B cell (primary cell): Measurements from ENCODE around the gene RNFT2. TPM values are rescaled to one million over a fixed set of nuclear protein-coding genes. Genes with fewer than 3 reads are reported as not detected.

Experiments
- ATAC-seq: fragments of 200-7000 bp; cut with Tn5 transposase; one replicate; pipeline ENCODE4 v1.10.0; 2021; ENCODE audit warnings: low read depth, mild to moderate bottlenecking, moderate number of reproducible peaks, moderate library complexity
- CTCF ChIA-PET: fragments of 350-600 bp; sonication (Branson Sonifier 250); formaldehyde crosslinking; loops from one replicate; lab custom pipeline; 2021; ENCODE audit warnings: antibody characterized with exemption, inconsistent platforms; lab: Charles Lee
- POLR2A ChIA-PET: fragments of 350-600 bp; sonication (Branson Sonifier 250); formaldehyde crosslinking; loops from one replicate; lab custom pipeline; 2021; ENCODE audit warnings: antibody characterized with exemption; lab: Charles Lee
- DNase-seq: peaks from one replicate; pipeline ENCODE4 v3.0.0; 2013
- H2AFZ ChIP-seq: 2 replicates; pipeline ENCODE4 v1.6.1; 2012; ENCODE audit warnings: mild to moderate bottlenecking, low read depth, low read length; ENCODE audit not compliant: insufficient read depth, poor library complexity, severe bottlenecking
- H3K27ac ChIP-seq, 2 donors: 1 replicate in 1 of 2; 2 replicates in 1 of 2; pipeline ENCODE4 v1.5.1; 2012 to 2013; ENCODE audit warnings: low read length in 2 of 2, mild to moderate bottlenecking in 2 of 2, moderate library complexity in 1 of 2
- H3K27me3 ChIP-seq, 4 experiments: fragments of 200-600 bp in 1 of 4; sonication (generic) in 1 of 4; replicated peaks in 1 of 4; 1 replicate in 2 of 4; 2 replicates in 2 of 4; pipeline versions ENCODE4 v1.6.1 to v1.7.0; 2013 to 2016; ENCODE audit warnings: low read length in 3 of 4, mild to moderate bottlenecking in 2 of 4, mixed read lengths in 1 of 4, moderate library complexity in 1 of 4; ENCODE audit not compliant: insufficient read depth in 4 of 4, control insufficient read depth in 3 of 4; ENCODE audit errors: control extremely low read depth in 1 of 4
- H3K36me3 ChIP-seq, 2 experiments: replicated peaks in 1 of 2; 1 replicate in 1 of 2; 2 replicates in 1 of 2; pipeline versions ENCODE4 v1.6.1 to v1.7.1; 2013; ENCODE audit warnings: low read length in 1 of 2; ENCODE audit not compliant: insufficient read depth in 2 of 2, control insufficient read depth in 1 of 2; ENCODE audit errors: control extremely low read depth in 1 of 2, extremely low read depth in 1 of 2
- H3K4me1 ChIP-seq, 2 donors: fragments of 200-600 bp in 1 of 2; sonication (generic) in 1 of 2; 1 replicate in 1 of 2; 2 replicates in 1 of 2; pipeline versions ENCODE4 v1.5.1 to v1.6.1; 2013 to 2017; ENCODE audit warnings: low read length in 2 of 2; ENCODE audit not compliant: control insufficient read depth in 2 of 2, insufficient read depth in 2 of 2
- H3K4me2 ChIP-seq: replicated peaks from 2 replicates; pipeline ENCODE3; 2012; ENCODE audit warnings: mild to moderate bottlenecking, low read depth, low read length; ENCODE audit not compliant: poor library complexity, severe bottlenecking
- H3K4me3 ChIP-seq, 5 experiments: fragments of 200-600 bp in 1 of 5; sonication (generic) in 1 of 5; 1 replicate in 3 of 5; 2 replicates in 2 of 5; pipeline versions ENCODE4 v1.5.1 to v1.7.0; 2011 to 2016; ENCODE audit warnings: low read length in 4 of 5, mild to moderate bottlenecking in 4 of 5, low read depth in 2 of 5, control low read depth in 1 of 5, moderate library complexity in 1 of 5; ENCODE audit not compliant: insufficient read depth in 1 of 5; ENCODE audit errors: control extremely low read depth in 1 of 5, extremely low read depth in 1 of 5
- H3K79me2 ChIP-seq: fragments of 200-600 bp; sonication (generic); one replicate; pipeline ENCODE4 v1.6.0; 2016; ENCODE audit warnings: low read length; ENCODE audit not compliant: control insufficient read depth, insufficient read depth
- H3K9ac ChIP-seq: fragments of 200-600 bp; sonication (generic); 2 replicates; pipeline ENCODE4 v1.6.1; 2017; ENCODE audit warnings: mild to moderate bottlenecking, low read length, moderate library complexity
- H3K9me3 ChIP-seq, 3 donors: one replicate each; pipeline versions ENCODE4 v1.6.1 to v1.7.1; 2013; ENCODE audit warnings: low read length in 2 of 3; ENCODE audit not compliant: control insufficient read depth in 2 of 3, insufficient read depth in 1 of 3; ENCODE audit errors: control extremely low read depth in 1 of 3
- H4K20me1 ChIP-seq: 2 replicates; pipeline ENCODE4 v1.6.0; 2012; ENCODE audit warnings: mild to moderate bottlenecking, low read length; ENCODE audit not compliant: insufficient read depth, control insufficient read depth, poor library complexity, severe bottlenecking
- H3K27ac Mint-ChIP-seq: one replicate; pipeline ENCODE4 v1.8.0; 2021; ENCODE audit warnings: mixed read lengths
- H3K27me3 Mint-ChIP-seq: one replicate; pipeline ENCODE4 v1.8.0; 2021; ENCODE audit warnings: mixed read lengths
- H3K4me1 Mint-ChIP-seq: one replicate; pipeline ENCODE4 v1.8.0; 2021; ENCODE audit warnings: mixed read lengths
- H3K4me3 Mint-ChIP-seq: one replicate; pipeline ENCODE4 v1.8.0; 2021; ENCODE audit warnings: mixed read lengths
- H3K9me3 Mint-ChIP-seq: one replicate; pipeline ENCODE4 v1.8.0; 2022; ENCODE audit warnings: mixed read lengths; ENCODE audit not compliant: insufficient read depth
- EZH2 ChIP-seq: IDR thresholded peaks from 2 replicates; pipeline ENCODE4 v1.6.1; 2012; ENCODE audit warnings: borderline replicate concordance, low read depth, mild to moderate bottlenecking, moderate library complexity, low read length; ENCODE audit not compliant: insufficient read depth, poor library complexity, severe bottlenecking
- WGBS: methylation state at CpG from one replicate; pipeline ENCODE4 v1.1.5; 2013; ENCODE audit warnings: missing lambda C conversion rate; ENCODE audit not compliant: insufficient coverage; 5-methylcytosine and 5-hydroxymethylcytosine counted together
- intact Hi-C: fragments of 100-400 bp; cut with micrococcal nuclease; formaldehyde crosslinking; loops from one replicate; pipeline ENCODE4 v1.10.0; 2022
- polyA plus RNA-seq: library from polyadenylated mRNA; depleted of rRNA; stranded (reverse); fragments of >200 nt; gene quantifications from 2 replicates; pipeline ENCODE4 v1.2.3, GENCODE V29; 2012
- total RNA-seq, 2 donors: library from RNA; stranded (reverse); fragments of 120-200 nt in 1 of 2; gene quantifications; 1 replicate in 1 of 2; 2 replicates in 1 of 2; pipeline versions ENCODE4 v1.2.3 to v1.2.4, GENCODE V29; 2013 to 2022
- TF ChIP-seq, protein P1 (sequence below): fragments of 200-600 bp; IDR thresholded peaks from one replicate; pipeline ENCODE4 v1.8.0; 2022; ENCODE audit warnings: antibody characterized with exemption, mild to moderate bottlenecking

The RNFT2 gene
- total and polyA plus RNA-seq, 2 donors (not counting 1 experiment from before 2014, with no cell fraction given) = 5.2 to 18.2 TPM

GRCh38 chr12:116698554-116699075 is 39.5 kb upstream of the RNFT2 start:
- H3K4me1 Mint-ChIP-seq = peaks cover 29% of the 10 kb centered on the region
- no peak overlapping the region for H3K27ac ChIP-seq
- no peak overlapping the region for H3K4me2 ChIP-seq
- H4K20me1 ChIP-seq = no peaks in the 10 kb centered on the region
- peaks cover 31% of the 10 kb centered on the region for H3K27me3 Mint-ChIP-seq
- no peaks in the 10 kb centered on the region for H3K79me2 ChIP-seq
- WGBS = no CpG with 5 or more reads among the region's 2 CpGs
- TF ChIP-seq EZH2 = no peak
- TF ChIP-seq, protein P1, sequence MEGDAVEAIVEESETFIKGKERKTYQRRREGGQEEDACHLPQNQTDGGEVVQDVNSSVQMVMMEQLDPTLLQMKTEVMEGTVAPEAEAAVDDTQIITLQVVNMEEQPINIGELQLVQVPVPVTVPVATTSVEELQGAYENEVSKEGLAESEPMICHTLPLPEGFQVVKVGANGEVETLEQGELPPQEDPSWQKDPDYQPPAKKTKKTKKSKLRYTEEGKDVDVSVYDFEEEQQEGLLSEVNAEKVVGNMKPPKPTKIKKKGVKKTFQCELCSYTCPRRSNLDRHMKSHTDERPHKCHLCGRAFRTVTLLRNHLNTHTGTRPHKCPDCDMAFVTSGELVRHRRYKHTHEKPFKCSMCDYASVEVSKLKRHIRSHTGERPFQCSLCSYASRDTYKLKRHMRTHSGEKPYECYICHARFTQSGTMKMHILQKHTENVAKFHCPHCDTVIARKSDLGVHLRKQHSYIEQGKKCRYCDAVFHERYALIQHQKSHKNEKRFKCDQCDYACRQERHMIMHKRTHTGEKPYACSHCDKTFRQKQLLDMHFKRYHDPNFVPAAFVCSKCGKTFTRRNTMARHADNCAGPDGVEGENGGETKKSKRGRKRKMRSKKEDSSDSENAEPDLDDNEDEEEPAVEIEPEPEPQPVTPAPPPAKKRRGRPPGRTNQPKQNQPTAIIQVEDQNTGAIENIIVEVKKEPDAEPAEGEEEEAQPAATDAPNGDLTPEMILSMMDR = no peak
- intact Hi-C loops = no loop called here
- ATAC-seq (no peak), DNase-seq (no peak)
- no peaks in the 10 kb centered on the region for H3K9me3 Mint-ChIP-seq
- no peak overlapping the region for H3K9ac ChIP-seq
- no peak overlapping the region for H3K4me3 ChIP-seq
- H2AFZ ChIP-seq = no peak overlapping the region
- POLR2A ChIA-PET = no interaction called here
- no peaks in the 10 kb centered on the region for H3K36me3 ChIP-seq
- H3K27ac Mint-ChIP-seq = no peak overlapping the region
- peaks cover 0 to 31% (median 14%) of the 10 kb centered on the region in 4 experiments for H3K27me3 ChIP-seq
- H3K9me3 ChIP-seq = peaks cover 0 to 3% (median 0%) of the 10 kb centered on the region in 3 donors
- H3K4me3 Mint-ChIP-seq = no peak overlapping the region
- peaks cover 28 to 29% of the 10 kb centered on the region in 2 donors for H3K4me1 ChIP-seq
- CTCF ChIA-PET = interaction anchor here (1.4 to 3.7 kb wide), 5 partner anchors 11 to 701 kb away, joined by 3 to 15 read pairs (median 4); no protein-coding TSS in a partner anchor

DNA sequence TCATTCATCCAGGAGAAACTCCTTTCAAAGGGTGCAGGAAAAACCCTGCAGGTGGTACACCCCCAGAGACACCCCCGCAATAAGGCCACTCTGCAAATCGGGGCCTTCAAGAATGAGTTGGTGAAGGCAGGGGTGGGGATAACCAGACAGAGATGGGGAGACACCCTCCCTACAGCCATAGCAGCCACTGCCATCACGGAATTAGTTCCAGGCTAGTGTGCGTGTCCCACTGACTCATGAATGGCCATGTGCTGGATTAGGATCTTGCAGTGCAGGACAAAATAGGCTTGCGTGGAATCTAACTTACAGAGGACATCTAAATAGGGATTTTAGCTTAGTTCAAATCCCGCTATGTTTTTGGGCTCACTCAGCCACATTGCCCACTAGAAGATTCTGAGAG is 38.0 kb upstream of the RNFT2 start:
- H3K4me1 Mint-ChIP-seq = peaks cover 15% of the 10 kb centered on the region
- ChIA-PET POLR2A (interaction anchor here (0.6 kb wide), 1 partner anchor 554 kb away, joined by 3 read pairs; no protein-coding TSS in a partner anchor), CTCF (interaction anchor here (0.8 to 3.7 kb wide), 7 partner anchors 9 to 464 kb away, joined by 3 to 15 read pairs (median 5); partner anchors contain the start of gene HRK)
- no peaks in the 10 kb centered on the region for H3K9me3 Mint-ChIP-seq
- DNase-seq = no peak
- no peak overlapping the region for H3K27ac ChIP-seq
- H3K4me1 ChIP-seq = peaks cover 14 to 16% of the 10 kb centered on the region in 2 donors
- H3K9ac ChIP-seq = no peak overlapping the region
- TF ChIP-seq, protein P1 = no peak
- TF ChIP-seq EZH2 = no peak
- H3K4me3 Mint-ChIP-seq = no peak overlapping the region
- H3K4me2 ChIP-seq = no peak overlapping the region
- no peaks in the 10 kb centered on the region for H3K36me3 ChIP-seq
- H3K9me3 ChIP-seq = peaks cover 0 to 3% (median 0%) of the 10 kb centered on the region in 3 donors
- no peak for ATAC-seq
- no peak overlapping the region for H3K27ac Mint-ChIP-seq
- H3K27me3 ChIP-seq = peaks cover 0 to 18% (median 8%) of the 10 kb centered on the region in 4 experiments
- intact Hi-C loops = loop anchor here (10.0 kb wide), 2 partner anchors 425 to 635 kb away; partner anchors contain the start of gene MED13L
- H2AFZ ChIP-seq = no peak overlapping the region
- H4K20me1 ChIP-seq = no peaks in the 10 kb centered on the region
- 100% methylated on average over 4 of the region's 6 CpGs for WGBS
- H3K27me3 Mint-ChIP-seq = peaks cover 16% of the 10 kb centered on the region
- no peak overlapping the region for H3K4me3 ChIP-seq
- no peaks in the 10 kb centered on the region for H3K79me2 ChIP-seq
